Hepatocyte (in vitro differentiated cells): ENCODE data around the gene ANKRD26. TPM values are rescaled to one million over a fixed set of nuclear protein-coding genes. Genes with fewer than 3 reads are reported as not detected.

Experiments
- DNase-seq: peaks from one replicate; pipeline ENCODE4 v3.0.0-alpha.2; 2016; ENCODE audit warnings: low spot score
- H2AFZ ChIP-seq: fragments of 200-600 bp; sonication (generic); 2 replicates; pipeline ENCODE4 v1.6.0; 2016; ENCODE audit warnings: antibody characterized with exemption, mild to moderate bottlenecking
- H3K27ac ChIP-seq: fragments of 200-600 bp; sonication (generic); 2 replicates; pipeline ENCODE4 v1.5.1; 2016; ENCODE audit warnings: mild to moderate bottlenecking
- H3K27me3 ChIP-seq: fragments of 200-600 bp; sonication (generic); 2 replicates; pipeline ENCODE4 v1.6.1; 2016
- H3K36me3 ChIP-seq: fragments of 200-600 bp; sonication (generic); replicated peaks from 2 replicates; pipeline ENCODE4 v1.5.1; 2016; ENCODE audit warnings: low read depth; ENCODE audit not compliant: insufficient read depth
- H3K4me1 ChIP-seq: fragments of 200-600 bp; sonication (generic); 2 replicates; pipeline ENCODE4 v1.5.1; 2016; ENCODE audit warnings: mild to moderate bottlenecking, moderate library complexity; ENCODE audit not compliant: insufficient read depth
- H3K4me2 ChIP-seq: fragments of 200-600 bp; sonication (generic); 2 replicates; pipeline ENCODE4 v1.6.0; 2016
- H3K4me3 ChIP-seq: fragments of 200-600 bp; sonication (generic); 2 replicates; pipeline ENCODE4 v1.5.1; 2016; ENCODE audit warnings: mild to moderate bottlenecking
- H3K79me2 ChIP-seq: fragments of 200-600 bp; sonication (generic); 2 replicates; pipeline ENCODE4 v1.6.0; 2017; ENCODE audit warnings: mild to moderate bottlenecking
- H3K9me2 ChIP-seq: fragments of 200-600 bp; sonication (generic); replicated peaks from 2 replicates; pipeline ENCODE4 v1.6.0; 2017; ENCODE audit warnings: mild to moderate bottlenecking; ENCODE audit not compliant: insufficient read depth
- H3K9me3 ChIP-seq: fragments of 200-600 bp; sonication (generic); 2 replicates; pipeline ENCODE4 v1.5.1; 2016; ENCODE audit warnings: low read depth, mild to moderate bottlenecking
- H4K20me1 ChIP-seq: fragments of 200-600 bp; sonication (generic); 2 replicates; pipeline ENCODE4 v1.6.0; 2016; ENCODE audit warnings: mild to moderate bottlenecking; ENCODE audit not compliant: insufficient read depth, poor library complexity, severe bottlenecking
- CTCF ChIP-seq: fragments of 200-600 bp; sonication (generic); IDR thresholded peaks from 2 replicates; pipeline ENCODE4 v1.5.1; 2016; ENCODE audit warnings: antibody characterized with exemption, mild to moderate bottlenecking; ENCODE audit not compliant: poor library complexity
- EZH2 ChIP-seq: fragments of 200-600 bp; sonication (generic); IDR thresholded peaks from 2 replicates; pipeline ENCODE4 v1.6.1; 2016; ENCODE audit warnings: antibody characterized with exemption, mild to moderate bottlenecking, borderline replicate concordance
- EZH2phosphoT487 ChIP-seq: fragments of 200-600 bp; sonication (generic); IDR thresholded peaks from one replicate; pipeline ENCODE4 v1.6.1; 2018; ENCODE audit warnings: antibody characterized with exemption, mild to moderate bottlenecking, low read depth, moderate library complexity; ENCODE audit not compliant: unreplicated experiment, severe bottlenecking
- WGBS: methylation state at CpG from one replicate; pipeline ENCODE4 v1.1.6; 2016; ENCODE audit warnings: low lambda C conversion rate; ENCODE audit errors: missing lambda C conversion rate; 5-methylcytosine and 5-hydroxymethylcytosine counted together
- polyA plus RNA-seq: library from polyadenylated mRNA; unstranded; fragments of >200 nt; fragmentation: Nextera tagmentation; extraction: Ambion mirVana; gene quantifications from 2 replicates; pipeline ENCODE4 v1.2.1, GENCODE V29; 2016
- total RNA-seq: library from RNA; depleted of rRNA; stranded (reverse); fragments of >200 nt; gene quantifications from 2 replicates; pipeline ENCODE4 v1.2.3, GENCODE V29; 2014

The ANKRD26 gene
- total and polyA plus RNA-seq, 2 experiments from 2014 or later = 7.7 to 9.1 TPM

DNA sequence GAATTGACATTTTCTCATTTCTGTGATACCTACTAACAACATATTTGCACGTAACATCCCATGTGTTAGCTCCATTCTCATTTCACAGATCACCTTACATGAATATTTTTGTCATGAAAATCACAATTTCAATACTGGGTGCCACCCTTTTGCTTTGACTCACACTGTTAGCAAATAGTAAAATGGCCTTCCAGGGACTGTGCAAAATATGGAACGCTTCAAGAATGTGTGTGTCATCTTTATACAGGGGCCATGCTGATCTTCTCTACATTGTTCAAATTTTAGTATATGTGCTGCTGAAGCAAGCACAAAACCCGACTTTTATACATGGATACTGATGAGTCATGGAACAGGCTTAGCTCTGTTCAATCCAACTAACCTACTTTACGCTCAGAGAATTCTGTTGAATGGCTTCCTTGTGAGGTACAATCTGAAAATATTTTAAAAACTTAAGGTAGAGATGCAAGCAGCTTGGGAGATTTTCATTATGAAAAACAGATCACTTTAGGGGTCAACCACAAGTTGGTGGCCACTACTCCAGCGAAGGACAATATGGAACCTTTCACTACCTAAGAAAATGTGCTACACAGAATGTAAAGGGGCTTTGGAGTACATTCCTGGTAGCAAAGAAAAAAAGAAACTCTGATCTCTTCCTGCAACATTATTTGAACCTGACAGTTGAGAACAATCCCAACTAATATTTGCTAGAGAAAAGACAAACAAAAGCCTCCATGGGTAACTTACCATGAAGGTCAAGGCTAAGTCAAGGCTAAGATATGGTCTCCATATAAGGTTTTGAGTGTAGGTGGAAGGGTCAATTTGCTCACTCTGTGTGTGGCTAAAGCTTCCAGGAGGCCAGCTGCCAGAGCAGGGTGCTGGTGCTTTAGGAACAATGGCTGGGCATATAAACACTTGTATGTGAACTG, 11.9 kb downstream of the ANKRD26 start:
- no peak for DNase-seq
- Histone ChIP-seq H3K27me3 (no peaks in the 10 kb centered on the region), H3K9me3 (no peaks in the 10 kb centered on the region), H3K36me3 (no peaks in the 10 kb centered on the region), H2AFZ (no peak overlapping the region), H3K79me2 (no peaks in the 10 kb centered on the region), H3K4me2 (no peak overlapping the region), H3K9me2 (no peaks in the 10 kb centered on the region), H4K20me1 (no peaks in the 10 kb centered on the region), H3K4me3 (no peak overlapping the region), H3K4me1 (no peaks in the 10 kb centered on the region), H3K27ac (no peak overlapping the region)
- no peak for TF ChIP-seq EZH2
- no peak for TF ChIP-seq EZH2phosphoT487
- TF ChIP-seq CTCF = no peak
- WGBS = 96% methylated on average over 5 of the region's 5 CpGs

- Histone ChIP-seq H4K20me1 (no peaks in the 10 kb centered on the region), H3K9me3 (no peaks in the 10 kb centered on the region), H2AFZ (no peak overlapping the region), H3K4me3 (no peak overlapping the region), H3K27ac (no peak overlapping the region), H3K9me2 (no peaks in the 10 kb centered on the region), H3K79me2 (peaks cover 5% of the 10 kb centered on the region), H3K27me3 (no peaks in the 10 kb centered on the region), H3K36me3 (no peaks in the 10 kb centered on the region), H3K4me2 (no peak overlapping the region), H3K4me1 (no peaks in the 10 kb centered on the region)
- no peak for DNase-seq
- 93% methylated on average over 6 of the region's 6 CpGs for WGBS
- TF ChIP-seq CTCF = no peak
- TF ChIP-seq EZH2 = no peak
- no peak for TF ChIP-seq EZH2phosphoT487
Observed at GRCh38 chr10:27072436-27073114, 27.7 kb downstream of the ANKRD26 start.

GRCh38 chr10:27068217-27068891, 31.9 kb downstream of the ANKRD26 start:
- DNase-seq = no peak
- no peak overlapping the region for H3K27ac ChIP-seq
- no peak overlapping the region for H3K4me2 ChIP-seq
- H3K36me3 ChIP-seq = no peaks in the 10 kb centered on the region
- no peaks in the 10 kb centered on the region for H3K9me3 ChIP-seq
- TF ChIP-seq CTCF (no peak), EZH2phosphoT487 (no peak), EZH2 (no peak)
- H4K20me1 ChIP-seq = no peaks in the 10 kb centered on the region
- H3K79me2 ChIP-seq = no peaks in the 10 kb centered on the region
- H3K9me2 ChIP-seq = no peaks in the 10 kb centered on the region
- 95% methylated on average over 2 of the region's 2 CpGs for whole genome bisulfite sequencing
- H2AFZ ChIP-seq = no peak overlapping the region
- no peak overlapping the region for H3K4me3 ChIP-seq
- H3K4me1 ChIP-seq = no peaks in the 10 kb centered on the region
- H3K27me3 ChIP-seq = no peaks in the 10 kb centered on the region
